Neural progenitor cell (in vitro differentiated cells): Measurements from ENCODE around the gene PTGER3. TPM values are rescaled to one million over a fixed set of nuclear protein-coding genes. Genes with fewer than 3 reads are reported as not detected.

Experiments used
- DNase-seq: peaks from one replicate; pipeline ENCODE4 v3.0.0-alpha.2; 2016; ENCODE audit warnings: low spot score
- H2AFZ ChIP-seq: fragments of 200-600 bp; sonication (generic); replicated peaks from 2 replicates; pipeline ENCODE4 v1.6.1; 2016; ENCODE audit warnings: antibody characterized with exemption
- H3F3A ChIP-seq: fragments of 200-600 bp; sonication (generic); 2 replicates; pipeline ENCODE4 v1.6.1; 2016; ENCODE audit warnings: antibody characterized with exemption, low read depth
- H3K27ac ChIP-seq: fragments of 200-600 bp; sonication (generic); 2 replicates; pipeline ENCODE4 v1.5.1; 2016; ENCODE audit warnings: mild to moderate bottlenecking
- H3K27me3 ChIP-seq: fragments of 200-600 bp; sonication (generic); 2 replicates; pipeline ENCODE4 v1.6.1; 2016; ENCODE audit warnings: mild to moderate bottlenecking, moderate library complexity
- H3K36me3 ChIP-seq: fragments of 200-600 bp; sonication (generic); 2 replicates; pipeline ENCODE4 v1.5.1; 2016
- H3K4me1 ChIP-seq: fragments of 200-600 bp; sonication (generic); 2 replicates; pipeline ENCODE4 v1.6.1; 2016; ENCODE audit warnings: mixed run types
- H3K4me2 ChIP-seq: fragments of 200-600 bp; sonication (generic); 2 replicates; pipeline ENCODE4 v1.6.1; 2016
- H3K4me3 ChIP-seq: fragments of 200-600 bp; sonication (generic); 2 replicates; pipeline ENCODE4 v1.5.1; 2016
- H3K79me2 ChIP-seq: fragments of 200-600 bp; sonication (generic); 2 replicates; pipeline ENCODE4 v1.6.1; 2016; ENCODE audit warnings: low read depth
- H3K9ac ChIP-seq: fragments of 200-600 bp; sonication (generic); 2 replicates; pipeline ENCODE4 v1.6.1; 2016
- H3K9me3 ChIP-seq: fragments of 200-600 bp; sonication (generic); 2 replicates; pipeline ENCODE4 v1.5.1; 2016; ENCODE audit warnings: low read depth
- H4K20me1 ChIP-seq: fragments of 200-600 bp; sonication (generic); 2 replicates; pipeline ENCODE4 v1.6.1; 2016; ENCODE audit warnings: low read depth
- H3K27ac Mint-ChIP-seq: 3 replicates; pipeline ENCODE4 v1.8.0; 2021; ENCODE audit warnings: mixed read lengths
- H3K27me3 Mint-ChIP-seq: 2 replicates; pipeline ENCODE4 v1.8.0; 2022; ENCODE audit warnings: low read depth, mild to moderate bottlenecking, inconsistent platforms, moderate library complexity, mixed read lengths; ENCODE audit not compliant: insufficient read depth
- H3K36me3 Mint-ChIP-seq: 3 replicates; pipeline ENCODE4 v1.8.0; 2021; ENCODE audit warnings: mixed read lengths
- H3K4me1 Mint-ChIP-seq: 3 replicates; pipeline ENCODE4 v1.8.0; 2021; ENCODE audit warnings: mixed read lengths
- H3K4me3 Mint-ChIP-seq: 3 replicates; pipeline ENCODE4 v1.8.0; 2021; ENCODE audit warnings: mild to moderate bottlenecking, moderate library complexity, mixed read lengths
- H3K9me3 Mint-ChIP-seq: 3 replicates; pipeline ENCODE4 v1.8.0; 2020; ENCODE audit warnings: mixed read lengths
- EZH2 ChIP-seq: fragments of 200-600 bp; sonication (generic); IDR thresholded peaks from 2 replicates; pipeline ENCODE4 v1.6.1; 2017; ENCODE audit warnings: antibody characterized with exemption, mild to moderate bottlenecking, moderate library complexity
- EZH2phosphoT487 ChIP-seq: fragments of 200-600 bp; sonication (generic); IDR thresholded peaks from 2 replicates; pipeline ENCODE4 v1.6.1; 2017; ENCODE audit warnings: antibody characterized with exemption
- total RNA-seq: library from RNA; depleted of rRNA; stranded (reverse); fragments of >200 nt; gene quantifications from 2 replicates; pipeline ENCODE4 v1.2.3, GENCODE V29; 2015; ENCODE audit warnings: low replicate concordance
- TF ChIP-seq, protein P1 (sequence below): fragments of 200-600 bp; sonication (generic); IDR thresholded peaks from 2 replicates; pipeline ENCODE4 v1.5.1; 2017; ENCODE audit warnings: antibody characterized with exemption, mild to moderate bottlenecking

Gene PTGER3
- total RNA-seq, 1 donor from 2014 or later: 0.09 TPM

DNA sequence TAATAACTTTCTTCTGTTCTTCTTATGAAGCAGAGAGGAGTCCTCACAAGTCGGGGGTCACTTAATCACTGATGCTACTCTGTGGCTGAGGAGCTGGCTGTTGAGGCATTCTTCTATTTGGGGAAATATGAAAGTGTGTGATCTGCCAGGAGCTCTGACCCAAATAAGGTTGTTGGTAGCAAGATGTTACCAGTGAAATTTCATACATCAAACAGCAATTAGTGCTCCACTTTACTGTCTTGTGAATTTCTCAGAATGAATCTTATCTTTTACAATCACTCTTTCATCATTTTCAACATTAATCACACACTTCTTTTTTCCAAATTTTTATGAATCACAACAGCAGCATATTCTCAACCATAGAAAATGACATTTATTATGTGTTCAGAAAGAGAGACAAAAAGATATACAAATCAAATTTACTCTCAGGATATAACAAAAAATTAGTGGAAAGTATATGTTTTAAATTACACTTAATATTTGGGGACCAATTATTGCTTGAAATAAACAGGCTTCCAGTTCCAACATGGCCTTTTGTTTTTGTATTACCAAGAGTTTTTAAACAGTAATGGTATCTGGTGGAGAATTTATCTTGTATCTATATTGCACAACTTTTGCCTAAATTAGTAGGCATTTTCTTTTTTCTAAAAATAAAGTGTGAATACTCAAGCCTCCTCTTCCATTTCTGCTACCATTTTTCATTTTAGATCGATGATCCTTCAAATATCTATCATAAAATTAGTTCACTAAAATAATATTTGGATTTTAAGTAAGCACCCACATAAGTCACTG lies 9.6 kb downstream of the PTGER3 start:
- Mint-ChIP-seq H3K4me3 (no peak overlapping the region), H3K27me3 (peaks cover 7% of the 10 kb centered on the region), H3K27ac (no peak overlapping the region), H3K9me3 (no peaks in the 10 kb centered on the region), H3K4me1 (no peaks in the 10 kb centered on the region), H3K36me3 (no peaks in the 10 kb centered on the region)
- Histone ChIP-seq H3K27ac (no peak overlapping the region), H3K4me1 (no peaks in the 10 kb centered on the region), H2AFZ (no peak overlapping the region), H3K4me3 (no peak overlapping the region), H4K20me1 (no peaks in the 10 kb centered on the region), H3K27me3 (no peaks in the 10 kb centered on the region), H3K79me2 (no peaks in the 10 kb centered on the region), H3K4me2 (no peak overlapping the region), H3K9ac (no peak overlapping the region), H3K9me3 (no peaks in the 10 kb centered on the region), H3F3A (no peaks in the 10 kb centered on the region), H3K36me3 (no peaks in the 10 kb centered on the region)
- no peak for DNase-seq
- TF ChIP-seq EZH2 (no peak), EZH2phosphoT487 (no peak)
- TF ChIP-seq, protein P1, sequence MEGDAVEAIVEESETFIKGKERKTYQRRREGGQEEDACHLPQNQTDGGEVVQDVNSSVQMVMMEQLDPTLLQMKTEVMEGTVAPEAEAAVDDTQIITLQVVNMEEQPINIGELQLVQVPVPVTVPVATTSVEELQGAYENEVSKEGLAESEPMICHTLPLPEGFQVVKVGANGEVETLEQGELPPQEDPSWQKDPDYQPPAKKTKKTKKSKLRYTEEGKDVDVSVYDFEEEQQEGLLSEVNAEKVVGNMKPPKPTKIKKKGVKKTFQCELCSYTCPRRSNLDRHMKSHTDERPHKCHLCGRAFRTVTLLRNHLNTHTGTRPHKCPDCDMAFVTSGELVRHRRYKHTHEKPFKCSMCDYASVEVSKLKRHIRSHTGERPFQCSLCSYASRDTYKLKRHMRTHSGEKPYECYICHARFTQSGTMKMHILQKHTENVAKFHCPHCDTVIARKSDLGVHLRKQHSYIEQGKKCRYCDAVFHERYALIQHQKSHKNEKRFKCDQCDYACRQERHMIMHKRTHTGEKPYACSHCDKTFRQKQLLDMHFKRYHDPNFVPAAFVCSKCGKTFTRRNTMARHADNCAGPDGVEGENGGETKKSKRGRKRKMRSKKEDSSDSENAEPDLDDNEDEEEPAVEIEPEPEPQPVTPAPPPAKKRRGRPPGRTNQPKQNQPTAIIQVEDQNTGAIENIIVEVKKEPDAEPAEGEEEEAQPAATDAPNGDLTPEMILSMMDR: no peak

DNA sequence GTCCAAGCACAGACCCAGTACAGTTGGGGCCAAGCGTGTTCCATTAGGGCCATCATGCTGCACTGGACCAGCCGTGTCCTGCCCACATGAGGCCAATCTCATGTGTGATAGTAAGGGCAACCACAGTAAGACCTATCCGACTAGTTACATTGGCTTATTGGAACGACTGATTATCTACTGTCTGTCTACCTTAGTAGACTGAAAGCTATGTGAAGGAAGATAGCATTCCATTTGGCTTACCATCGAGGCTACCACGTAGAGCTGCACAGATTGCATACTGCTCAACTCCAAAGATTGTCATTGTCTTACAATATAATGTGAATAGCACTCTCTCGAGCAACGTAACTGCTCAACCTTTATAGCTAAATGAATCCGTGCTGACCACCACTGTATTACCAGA lies 10.6 kb downstream of the PTGER3 start:
- Histone ChIP-seq H3K4me2 (no peak overlapping the region), H3K27ac (no peak overlapping the region), H3K9ac (no peak overlapping the region), H3K4me1 (no peaks in the 10 kb centered on the region), H3K36me3 (no peaks in the 10 kb centered on the region), H2AFZ (no peak overlapping the region), H3K79me2 (no peaks in the 10 kb centered on the region), H3F3A (no peaks in the 10 kb centered on the region), H3K9me3 (no peaks in the 10 kb centered on the region), H3K27me3 (no peaks in the 10 kb centered on the region), H4K20me1 (no peaks in the 10 kb centered on the region), H3K4me3 (no peak overlapping the region)
- Mint-ChIP-seq H3K4me3 (no peak overlapping the region), H3K27me3 (peaks cover 7% of the 10 kb centered on the region), H3K27ac (no peak overlapping the region), H3K4me1 (no peaks in the 10 kb centered on the region), H3K36me3 (no peaks in the 10 kb centered on the region), H3K9me3 (no peaks in the 10 kb centered on the region)
- no peak for TF ChIP-seq EZH2
- TF ChIP-seq EZH2phosphoT487: no peak
- TF ChIP-seq, protein P1: no peak
- DNase-seq: no peak

DNA sequence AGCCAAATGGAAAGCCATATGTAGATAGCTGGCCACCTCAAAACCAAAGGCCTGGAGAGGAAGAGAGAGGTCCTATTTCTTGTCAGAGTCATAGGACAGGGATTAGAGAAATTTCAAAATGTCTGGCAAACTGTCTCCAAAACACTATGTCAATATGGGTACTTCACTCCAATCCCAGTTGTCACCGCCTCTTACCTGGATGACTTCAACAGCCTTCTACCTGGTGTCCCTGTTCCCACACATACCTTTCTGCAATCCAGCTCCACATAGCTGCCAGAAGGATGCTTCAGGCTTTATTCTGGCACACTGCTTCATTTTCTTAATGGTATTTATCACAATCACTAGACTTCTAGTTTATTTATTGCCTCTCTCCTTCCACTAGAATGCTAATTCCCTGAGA lies 14.5 kb downstream of the PTGER3 start:
- H4K20me1 ChIP-seq: no peaks in the 10 kb centered on the region
- no peak for DNase-seq
- no peaks in the 10 kb centered on the region for H3K4me1 ChIP-seq
- no peaks in the 10 kb centered on the region for H3K36me3 ChIP-seq
- no peak for TF ChIP-seq EZH2phosphoT487
- no peak for TF ChIP-seq EZH2
- TF ChIP-seq, protein P1: no peak
- no peak overlapping the region for H3K27ac ChIP-seq
- Mint-ChIP-seq H3K4me3 (no peak overlapping the region), H3K36me3 (no peaks in the 10 kb centered on the region), H3K27me3 (no peaks in the 10 kb centered on the region), H3K9me3 (no peaks in the 10 kb centered on the region), H3K27ac (no peak overlapping the region), H3K4me1 (no peaks in the 10 kb centered on the region)
- H2AFZ ChIP-seq: no peak overlapping the region
- no peaks in the 10 kb centered on the region for H3F3A ChIP-seq
- no peak overlapping the region for H3K4me3 ChIP-seq
- no peaks in the 10 kb centered on the region for H3K9me3 ChIP-seq
- no peaks in the 10 kb centered on the region for H3K79me2 ChIP-seq
- H3K27me3 ChIP-seq: no peaks in the 10 kb centered on the region
- no peak overlapping the region for H3K4me2 ChIP-seq
- no peak overlapping the region for H3K9ac ChIP-seq
